Stimulated activated CD8-positive, alpha-beta memory T cell treated with anti-CD3 and anti-CD28 coated beads, Interleukin-12 subunit alpha, Interleukin-12 subunit beta, amount 100 ng/mL, for 24 hours (primary cell): ENCODE data around the gene COL8A1.
"Not testable (repeated sequence)": the region's sequence is repeated elsewhere in the genome, so short reads cannot be mapped to it uniquely, and the experiment has no call there.

Experiments used
- DNase-seq: peaks from one replicate; pipeline ENCODE4 v3.0.0-alpha.2; 2020; ENCODE audit errors: extremely low read depth

The COL8A1 gene

GRCh38 chr3:99710094-99710493 is 71.7 kb downstream of the COL8A1 start:
- no peak for DNase-seq

- DNase-seq: no peak
Measured at GRCh38 chr3:99711351-99711750, 73.0 kb downstream of the COL8A1 start.

GRCh38 chr3:99712291-99712954 is 74.0 kb downstream of the COL8A1 start:
- DNase-seq: no peak

DNA sequence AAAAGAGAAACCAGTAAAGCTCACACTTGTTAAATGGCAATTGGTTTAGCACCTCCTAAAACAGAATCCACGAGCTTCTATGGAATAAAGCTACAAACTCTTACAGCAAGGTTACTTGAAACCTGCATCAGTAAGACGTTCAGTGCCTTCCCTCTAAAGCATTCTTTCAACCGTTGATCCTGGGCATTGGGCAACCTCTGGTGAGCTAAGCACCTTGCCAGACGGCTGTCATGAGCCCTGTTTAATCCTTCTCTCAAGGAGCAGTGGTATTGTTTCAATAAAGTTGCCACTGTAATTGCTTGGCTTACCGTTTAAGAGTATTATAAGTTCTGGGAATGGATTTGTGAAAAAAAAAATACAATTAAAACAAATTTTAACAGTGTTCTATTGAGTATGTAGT is 75.0 kb downstream of the COL8A1 start:
- DNase-seq: no peak

- no peak for DNase-seq
Measured at GRCh38 chr3:99714146-99714545, 75.8 kb downstream of the COL8A1 start.

GRCh38 chr3:99714575-99714974 is 76.2 kb downstream of the COL8A1 start:
- no peak for DNase-seq

DNA sequence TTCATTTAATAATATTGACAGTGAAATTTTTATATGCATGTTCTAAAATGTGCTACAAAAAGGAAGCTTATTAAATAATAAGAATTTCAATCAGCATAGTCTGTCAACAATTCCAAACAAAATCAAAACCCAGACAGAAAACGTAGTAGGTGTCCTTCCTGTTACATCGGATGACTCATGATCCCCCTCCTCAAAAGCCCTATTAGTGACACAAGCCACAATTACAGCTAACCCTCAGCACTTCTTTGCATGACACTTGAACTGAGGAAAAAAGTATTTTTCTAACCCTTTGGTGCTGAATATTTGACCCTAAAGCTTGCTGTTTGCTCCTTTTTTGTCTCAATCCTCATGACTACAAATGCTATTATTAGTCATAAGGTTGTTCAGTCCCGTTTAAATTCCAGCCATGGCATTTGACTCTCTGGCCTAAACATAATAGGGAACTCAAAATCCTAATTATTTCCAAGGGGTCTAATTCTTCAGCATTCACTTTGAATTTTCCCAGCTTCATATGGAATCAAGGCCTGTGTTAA is 78.1 kb downstream of the COL8A1 start:
- no peak for DNase-seq

DNA sequence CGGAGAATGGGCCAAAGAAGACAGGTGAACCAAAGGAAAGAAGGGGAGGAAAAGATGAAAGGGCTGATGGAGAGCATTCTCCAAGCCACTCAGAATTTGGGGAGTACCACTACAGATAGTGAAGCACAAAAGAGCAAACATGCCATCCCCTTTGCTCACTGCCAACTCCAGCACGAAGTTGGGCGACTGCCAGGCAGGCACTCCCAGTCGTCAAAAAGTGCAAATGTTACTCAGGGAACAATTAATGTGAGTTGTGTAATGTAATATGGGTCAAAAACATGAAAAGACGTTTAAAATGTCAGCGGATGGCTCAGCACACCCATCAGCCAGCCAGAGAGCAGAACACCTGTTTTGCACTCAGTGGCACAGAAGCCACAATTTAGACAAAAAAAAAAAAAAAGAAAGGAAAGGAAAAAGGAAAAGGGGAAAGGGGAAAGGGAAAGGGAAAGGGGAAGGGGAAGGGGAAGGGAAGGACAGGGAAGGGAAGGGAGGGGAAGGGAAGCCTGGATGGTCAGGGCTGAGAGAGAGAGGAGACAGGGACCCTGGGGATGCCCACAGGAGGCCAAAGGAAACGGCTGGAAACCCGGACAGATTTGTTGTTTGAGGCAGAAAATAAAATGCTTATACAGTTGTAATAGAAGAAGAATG is 82.7 kb downstream of the COL8A1 start:
- no peak for DNase-seq

DNA sequence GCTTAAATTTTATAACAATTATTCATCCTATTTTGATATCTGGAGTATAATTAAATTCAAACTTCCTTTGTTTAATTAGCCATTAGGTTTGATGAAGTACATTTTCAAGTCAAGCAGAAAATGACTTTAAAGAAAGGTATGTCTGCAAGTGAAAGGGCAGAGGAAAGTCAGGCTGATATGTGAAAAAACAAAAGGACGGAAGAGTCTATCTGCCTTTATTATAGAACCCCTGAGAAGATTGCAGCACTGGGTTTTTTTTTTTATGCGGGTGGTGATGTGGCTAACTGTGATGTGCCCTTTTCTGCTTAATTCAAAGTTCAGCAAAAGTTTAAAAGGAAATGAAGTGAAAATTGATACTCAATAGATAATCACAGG is 83.2 kb downstream of the COL8A1 start:
- no peak for DNase-seq

DNA sequence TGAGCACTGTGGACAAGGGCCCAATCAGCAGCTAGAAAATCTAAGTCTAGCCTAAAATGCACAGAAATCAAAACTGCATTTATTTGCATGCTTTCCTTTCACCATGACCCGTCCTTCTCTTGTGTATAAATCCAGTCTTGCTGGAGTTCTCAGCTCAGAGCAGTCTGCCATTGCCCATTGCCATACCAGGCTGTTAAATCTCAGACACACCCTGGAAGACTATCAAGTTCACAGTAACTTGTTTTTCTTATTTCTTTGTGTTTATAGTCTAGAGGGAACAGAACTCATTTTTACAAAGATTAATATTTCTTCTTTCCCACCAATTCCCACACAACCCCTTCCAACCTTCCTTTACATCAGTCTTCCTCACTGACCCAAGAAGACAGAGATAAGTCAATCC is 85.9 kb downstream of the COL8A1 start:
- no peak for DNase-seq

DNA sequence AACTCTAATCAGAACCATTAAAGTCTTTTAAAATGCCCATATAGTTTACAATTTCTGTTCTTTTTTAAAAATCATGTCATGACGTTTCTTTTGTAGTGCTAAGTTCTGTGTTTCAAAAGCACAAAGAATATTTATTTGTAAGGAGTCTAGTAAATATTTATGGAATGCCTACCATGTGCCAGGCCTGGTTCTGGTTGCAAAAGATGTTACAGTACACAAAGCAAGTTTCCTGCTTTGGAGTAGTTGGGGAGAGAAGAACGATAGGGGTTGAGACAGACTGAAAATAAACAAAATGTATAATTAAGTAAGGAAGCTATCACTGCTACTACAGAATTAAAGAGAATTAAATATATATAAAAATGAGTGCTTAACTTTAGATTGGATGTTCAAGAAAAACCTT is 92.5 kb downstream of the COL8A1 start:
- DNase-seq: no peak

DNA sequence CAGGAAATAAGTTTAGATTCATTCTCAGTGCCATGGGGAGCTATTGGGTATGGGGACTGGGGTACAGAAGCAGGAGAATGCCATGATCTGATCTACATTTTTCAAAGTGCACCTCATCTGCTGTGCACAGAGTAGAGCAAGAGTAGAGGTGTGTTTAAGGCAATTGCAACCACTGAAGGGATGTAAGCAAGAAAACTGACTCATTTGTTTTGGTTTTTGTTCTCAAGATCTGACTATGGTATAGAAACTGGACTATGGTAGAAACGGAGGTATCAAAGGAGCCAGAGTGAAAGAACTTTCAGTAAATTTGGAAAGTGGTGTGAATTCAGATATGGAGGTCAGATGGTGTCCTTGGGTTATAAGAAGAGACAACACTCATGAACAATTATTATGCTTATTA is 93.1 kb downstream of the COL8A1 start:
- no peak for DNase-seq

DNA sequence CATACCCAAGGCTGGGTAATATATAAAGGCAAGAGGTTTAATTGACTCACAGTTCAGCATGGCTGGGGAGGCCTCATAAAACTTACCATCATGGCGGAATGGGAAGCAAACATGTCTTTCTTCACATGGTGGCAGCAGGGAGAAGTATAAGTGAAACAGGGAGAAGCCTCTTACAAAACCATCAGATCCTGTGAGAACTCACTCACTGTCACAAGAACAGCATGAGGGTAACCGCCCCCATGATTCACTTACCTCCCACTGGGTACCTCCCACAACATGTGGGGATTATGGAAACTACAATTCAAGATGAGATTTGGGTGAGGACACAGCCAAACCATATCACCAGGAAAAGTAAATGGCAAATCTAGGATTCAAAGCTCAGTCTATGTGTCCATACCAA is 102.0 kb downstream of the COL8A1 start:
- DNase-seq: not testable (repeated sequence)

GRCh38 chr3:99741588-99741987 is 103.2 kb downstream of the COL8A1 start:
- DNase-seq: no peak

GRCh38 chr3:99747915-99748314 is 109.5 kb downstream of the COL8A1 start:
- DNase-seq: no peak

DNA sequence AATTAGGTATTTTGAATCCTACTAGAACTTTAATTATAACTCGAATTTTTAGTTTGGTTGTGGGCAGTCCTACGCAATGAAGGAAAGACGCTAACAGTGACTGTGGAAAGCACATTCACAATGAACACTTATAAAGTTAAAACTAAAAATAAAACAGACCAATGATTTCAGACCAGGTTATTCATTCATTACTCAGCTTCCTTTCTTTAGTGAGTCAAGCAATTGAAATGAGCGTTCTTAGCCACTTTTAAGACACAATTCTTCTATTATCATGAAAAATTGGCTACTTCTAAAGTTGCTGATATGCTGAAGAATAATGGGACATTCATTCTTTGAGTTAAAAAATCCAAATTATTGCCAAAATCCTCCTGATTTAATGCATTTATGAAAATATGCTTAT is 113.3 kb downstream of the COL8A1 start:
- DNase-seq: no peak

GRCh38 chr3:99753268-99753975 is 115.0 kb downstream of the COL8A1 start:
- no peak for DNase-seq

GRCh38 chr3:99755831-99756230 is 117.4 kb downstream of the COL8A1 start:
- DNase-seq: no peak

DNA sequence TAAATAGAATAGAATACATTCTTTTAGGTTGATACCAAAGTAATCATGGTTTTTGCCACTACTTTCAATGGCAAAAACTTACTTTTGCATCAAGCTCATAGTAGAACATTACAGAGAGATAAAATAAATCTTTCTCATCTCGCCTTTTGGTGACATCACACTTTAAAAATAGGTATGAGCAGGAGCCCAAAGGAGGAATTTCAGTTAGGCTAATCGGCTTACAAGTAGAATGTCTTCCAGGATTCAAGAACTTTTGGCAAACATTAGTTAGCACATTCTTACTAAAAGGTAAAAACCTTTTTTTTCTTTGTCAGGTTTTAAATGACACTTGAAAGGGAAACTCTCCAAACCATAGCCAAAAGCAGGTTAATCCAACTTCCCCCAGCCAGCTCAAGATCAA is 119.6 kb downstream of the COL8A1 start:
- DNase-seq: no peak

GRCh38 chr3:99758502-99759177 is 120.2 kb downstream of the COL8A1 start:
- DNase-seq: no peak

DNA sequence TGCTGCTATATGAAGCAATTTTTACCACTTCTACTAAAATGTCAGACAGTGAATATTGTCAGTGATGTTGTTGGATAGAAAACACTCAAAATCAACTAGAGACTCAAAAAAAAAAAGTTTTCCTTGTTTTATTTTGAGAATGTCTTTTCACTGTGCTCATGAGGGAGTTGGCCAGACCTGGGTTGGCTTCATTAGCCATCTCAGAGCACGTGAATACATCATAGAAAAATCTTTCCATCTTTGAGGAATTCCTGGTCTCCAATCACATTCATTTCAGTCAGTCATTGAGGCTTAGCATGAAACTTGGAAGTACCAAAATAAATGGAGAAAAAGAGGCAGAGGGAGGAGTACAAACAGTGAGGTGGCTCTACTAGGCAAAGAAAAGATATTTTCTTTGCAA is 121.6 kb downstream of the COL8A1 start:
- DNase-seq: no peak

DNA sequence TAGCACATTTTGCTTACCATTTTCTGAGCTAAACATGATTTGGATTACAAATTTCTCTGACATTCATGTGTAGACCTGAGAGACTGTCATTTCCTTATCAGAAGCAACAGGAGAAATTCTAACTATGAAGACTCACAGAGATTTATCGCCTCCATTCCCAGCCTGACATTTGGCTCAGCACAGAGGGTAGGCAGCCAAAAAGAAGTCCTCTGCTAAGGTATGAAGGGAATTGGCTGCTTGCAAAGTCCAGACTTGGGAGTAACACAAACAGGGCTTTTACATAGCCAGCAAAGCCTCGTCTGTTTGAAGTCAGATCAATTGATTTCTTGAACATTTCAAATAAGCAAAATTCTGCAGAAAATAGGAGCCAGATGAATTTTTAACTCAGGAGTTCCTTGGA is 122.2 kb downstream of the COL8A1 start:
- DNase-seq: no peak
